ENCODE data around the gene LRRC66. TPM values are rescaled to one million over a fixed set of nuclear protein-coding genes. Genes with fewer than 3 reads are reported as not detected.

The LRRC66 gene
- total RNA-seq, 1 experiment from 2014 or later: not detected

GRCh38 chr4:52017814-52018213, 2.3 kb downstream of the LRRC66 start:
- Histone ChIP-seq H4K91ac (ENCODE audit: insufficient read length, low read depth, low read length) (no peak overlapping the region), H2BK15ac (ENCODE audit: low read depth, low read length) (no peak overlapping the region), H2BK120ac (ENCODE audit: low read depth, low read length, poor library complexity, severe bottlenecking) (no peak overlapping the region), H3T11ph (ENCODE audit: low read length) (no peak overlapping the region), H3K27me3 (ENCODE audit: insufficient read depth, low read length) (no peaks in the 10 kb centered on the region), H3K18ac (ENCODE audit: insufficient read length, low read depth, low read length) (no peak overlapping the region), H3K9me3 (ENCODE audit: control insufficient read depth, low read depth, low read length) (no peaks in the 10 kb centered on the region), H3K27ac (ENCODE audit: insufficient read length, low read depth, low read length) (no peak overlapping the region), H3K4me1 (ENCODE audit: insufficient read depth, low read length) (no peaks in the 10 kb centered on the region), H3K79me2 (ENCODE audit: insufficient read depth, low read length) (no peaks in the 10 kb centered on the region), H3K56ac (ENCODE audit: insufficient read length, low read depth, low read length) (no peak overlapping the region), H3K4me2 (ENCODE audit: insufficient read depth, insufficient read length, low read length) (no peak overlapping the region), H4K5ac (ENCODE audit: insufficient read length, low read depth, low read length) (no peak overlapping the region), H2BK12ac (ENCODE audit: insufficient read length, low read depth, low read length) (no peak overlapping the region), H3K14ac (ENCODE audit: insufficient read depth, low read length) (no peak overlapping the region), H2BK20ac (ENCODE audit: low read depth, low read length, poor library complexity, severe bottlenecking) (no peak overlapping the region), H3K9ac (ENCODE audit: extremely low read depth, insufficient read length, low read length) (no peak overlapping the region), H4K20me1 (ENCODE audit: control insufficient read depth, insufficient read depth, insufficient read length) (no peaks in the 10 kb centered on the region), H2BK5ac (ENCODE audit: insufficient read length, low read length) (no peak overlapping the region), H3K23me2 (ENCODE audit: insufficient read length, low read depth, low read length, poor library complexity, severe bottlenecking) (no peaks in the 10 kb centered on the region), H3K23ac (ENCODE audit: insufficient read length, low read depth, low read length) (no peak overlapping the region), H4K8ac (replicated peaks; ENCODE audit: insufficient read length, low read depth, low read length) (no peak overlapping the region), H3K79me1 (ENCODE audit: insufficient read depth, low read depth, low read length, poor library complexity, severe bottlenecking) (no peaks in the 10 kb centered on the region), H2AFZ (ENCODE audit: low read length) (no peak overlapping the region), H3K4ac (ENCODE audit: low read depth, low read length) (no peak overlapping the region), H2AK5ac (ENCODE audit: insufficient read length, low read length) (no peak overlapping the region)
- H3K27ac Mint-ChIP-seq: no peak overlapping the region
- no peak overlapping the region for H3K4me3 Mint-ChIP-seq
- DNase-seq: no peak
- TF ChIP-seq, protein P1, sequence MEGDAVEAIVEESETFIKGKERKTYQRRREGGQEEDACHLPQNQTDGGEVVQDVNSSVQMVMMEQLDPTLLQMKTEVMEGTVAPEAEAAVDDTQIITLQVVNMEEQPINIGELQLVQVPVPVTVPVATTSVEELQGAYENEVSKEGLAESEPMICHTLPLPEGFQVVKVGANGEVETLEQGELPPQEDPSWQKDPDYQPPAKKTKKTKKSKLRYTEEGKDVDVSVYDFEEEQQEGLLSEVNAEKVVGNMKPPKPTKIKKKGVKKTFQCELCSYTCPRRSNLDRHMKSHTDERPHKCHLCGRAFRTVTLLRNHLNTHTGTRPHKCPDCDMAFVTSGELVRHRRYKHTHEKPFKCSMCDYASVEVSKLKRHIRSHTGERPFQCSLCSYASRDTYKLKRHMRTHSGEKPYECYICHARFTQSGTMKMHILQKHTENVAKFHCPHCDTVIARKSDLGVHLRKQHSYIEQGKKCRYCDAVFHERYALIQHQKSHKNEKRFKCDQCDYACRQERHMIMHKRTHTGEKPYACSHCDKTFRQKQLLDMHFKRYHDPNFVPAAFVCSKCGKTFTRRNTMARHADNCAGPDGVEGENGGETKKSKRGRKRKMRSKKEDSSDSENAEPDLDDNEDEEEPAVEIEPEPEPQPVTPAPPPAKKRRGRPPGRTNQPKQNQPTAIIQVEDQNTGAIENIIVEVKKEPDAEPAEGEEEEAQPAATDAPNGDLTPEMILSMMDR (conservative IDR thresholded peaks at IDR 0.05): no peak
- no peaks in the 10 kb centered on the region for H3K9me3 Mint-ChIP-seq
- WGBS (ENCODE audit: extremely low coverage, insufficient read length, low lambda C conversion rate): no CpG with 5 or more reads among the region's 1 CpG
- peaks cover 2 to 6% of the 10 kb centered on the region in 2 experiments; a peak in 3 of 4 replicates for H3K4me1 Mint-ChIP-seq
- H3K27me3 Mint-ChIP-seq (ENCODE audit: low read depth): no peaks in the 10 kb centered on the region
- H3K36me3 Mint-ChIP-seq (ENCODE audit: insufficient read depth in 1 of 3, low read depth in 3 of 3): peaks cover 0 to 7% (median 2%) of the 10 kb centered on the region in 3 experiments; a peak in 3 of 7 replicates
